Measurements from ENCODE around the gene RND3. TPM values are rescaled to one million over a fixed set of nuclear protein-coding genes. Genes with fewer than 3 reads are reported as not detected.

RND3 gene
- total RNA-seq, 2 experiments from 2014 or later = not detected

DNA sequence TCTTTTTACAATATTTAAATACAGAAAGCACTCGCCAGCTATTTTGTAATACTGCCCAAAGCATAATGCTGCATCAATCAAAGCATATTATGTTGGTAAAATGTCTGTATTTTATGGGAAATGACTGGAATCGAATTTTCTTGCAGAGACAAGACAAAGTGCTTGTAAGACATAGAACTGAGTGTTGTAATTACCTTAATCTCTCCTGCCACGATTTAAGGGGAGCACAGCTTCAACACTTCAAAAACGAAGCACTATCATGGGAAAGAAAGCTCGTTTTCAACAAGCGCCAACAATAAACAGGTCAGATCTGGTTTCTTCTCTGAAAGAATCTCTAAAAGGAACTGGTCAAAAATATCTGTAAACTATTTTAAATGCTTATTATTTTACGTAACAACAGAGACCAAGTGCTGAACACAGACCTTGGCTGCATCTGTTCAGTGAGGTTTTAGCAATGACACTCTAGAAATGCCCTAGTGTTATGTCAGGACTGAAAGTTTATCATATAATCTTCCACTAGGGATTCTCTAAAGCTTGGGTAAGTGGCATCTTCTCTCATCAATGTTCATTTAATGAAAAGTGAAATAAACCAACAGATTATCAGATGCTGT, 19.0 kb downstream of the RND3 start:
- peaks cover 3% of the 10 kb centered on the region for H3K27me3 Mint-ChIP-seq
- H3K9me3 Mint-ChIP-seq = no peaks in the 10 kb centered on the region
- no peak for DNase-seq
- H3K4me1 Mint-ChIP-seq (ENCODE audit: low read depth) = no peaks in the 10 kb centered on the region
- ChIA-PET POLR2A (no interaction called here), CTCF (no interaction called here)
- no peak overlapping the region for H3K4me3 Mint-ChIP-seq
- no peak overlapping the region for H3K27ac Mint-ChIP-seq
- intact Hi-C loops (cut with micrococcal nuclease) = no loop called here
- no peaks in the 10 kb centered on the region for H3K36me3 Mint-ChIP-seq

DNA sequence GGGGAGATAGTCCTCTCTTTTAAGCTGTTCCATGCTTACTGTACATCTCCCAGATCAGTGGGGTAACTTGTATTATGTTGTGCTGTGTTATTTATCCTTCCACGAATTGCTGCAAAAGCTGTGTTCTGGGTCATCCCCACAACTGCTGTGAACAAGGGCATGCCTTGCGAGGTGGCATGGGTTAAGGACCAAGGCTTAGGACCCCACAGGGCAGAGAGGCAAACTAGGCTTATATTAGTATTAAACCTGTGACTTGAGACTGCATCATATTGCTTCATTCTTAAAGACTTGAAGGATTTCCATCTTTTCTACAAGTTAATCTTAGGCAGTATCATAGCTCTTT, 19.9 kb downstream of the RND3 start:
- no peaks in the 10 kb centered on the region for H3K36me3 Mint-ChIP-seq
- H3K4me1 Mint-ChIP-seq (ENCODE audit: low read depth) = no peaks in the 10 kb centered on the region
- no peaks in the 10 kb centered on the region for H3K9me3 Mint-ChIP-seq
- no peak overlapping the region for H3K27ac Mint-ChIP-seq
- intact Hi-C loops (cut with micrococcal nuclease) = no loop called here
- H3K4me3 Mint-ChIP-seq = no peak overlapping the region
- H3K27me3 Mint-ChIP-seq = peaks cover 3% of the 10 kb centered on the region
- ChIA-PET CTCF (no interaction called here), POLR2A (no interaction called here)
- DNase-seq = no peak

DNA sequence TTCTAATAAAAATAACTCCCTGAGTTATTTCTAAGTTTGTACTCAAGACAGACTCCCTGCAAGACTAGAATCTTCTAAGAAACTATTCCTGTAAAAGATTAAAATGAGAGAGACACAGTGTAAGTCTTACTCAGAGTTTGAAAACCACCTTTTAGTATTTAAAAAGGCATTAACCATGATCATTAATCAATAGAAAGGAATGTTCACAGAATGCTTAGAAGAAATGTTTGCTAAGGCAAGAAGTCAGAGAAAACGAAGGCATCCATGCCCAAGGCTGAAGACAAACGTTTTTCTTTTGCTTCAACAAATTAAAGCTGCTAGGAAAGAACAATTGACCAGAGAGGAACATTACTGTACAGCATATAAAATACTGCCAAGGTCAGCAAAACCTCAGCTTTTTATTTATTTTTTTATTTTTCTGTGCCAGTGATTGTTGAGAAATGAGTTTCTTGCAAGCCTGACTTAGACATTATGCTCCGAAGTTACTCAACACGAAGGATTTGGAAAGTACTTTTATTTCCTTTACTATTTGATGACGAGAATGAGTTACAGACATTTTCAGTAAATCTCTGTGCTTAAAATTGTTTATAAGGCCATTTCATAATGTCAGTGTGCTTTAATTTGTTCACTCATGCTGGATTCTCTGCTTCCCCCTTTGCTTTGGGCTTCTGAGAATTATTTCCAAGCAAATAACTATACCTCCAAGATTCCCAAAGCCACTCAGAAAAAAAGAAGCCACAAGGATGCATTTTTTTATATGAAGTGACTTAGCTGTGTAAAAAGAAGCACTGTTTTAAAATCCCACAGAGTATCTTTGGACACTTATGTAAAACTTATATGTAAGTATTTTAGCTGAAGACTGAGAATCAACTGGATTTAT, 20.5 kb downstream of the RND3 start:
- H3K27me3 Mint-ChIP-seq = no peaks in the 10 kb centered on the region
- H3K36me3 Mint-ChIP-seq = no peaks in the 10 kb centered on the region
- no peaks in the 10 kb centered on the region for H3K9me3 Mint-ChIP-seq
- no peak for DNase-seq
- ChIA-PET POLR2A (no interaction called here), CTCF (no interaction called here)
- H3K27ac Mint-ChIP-seq = no peak overlapping the region
- no peak overlapping the region for H3K4me3 Mint-ChIP-seq
- intact Hi-C loops (cut with micrococcal nuclease) = no loop called here
- H3K4me1 Mint-ChIP-seq (ENCODE audit: low read depth) = no peaks in the 10 kb centered on the region

DNA sequence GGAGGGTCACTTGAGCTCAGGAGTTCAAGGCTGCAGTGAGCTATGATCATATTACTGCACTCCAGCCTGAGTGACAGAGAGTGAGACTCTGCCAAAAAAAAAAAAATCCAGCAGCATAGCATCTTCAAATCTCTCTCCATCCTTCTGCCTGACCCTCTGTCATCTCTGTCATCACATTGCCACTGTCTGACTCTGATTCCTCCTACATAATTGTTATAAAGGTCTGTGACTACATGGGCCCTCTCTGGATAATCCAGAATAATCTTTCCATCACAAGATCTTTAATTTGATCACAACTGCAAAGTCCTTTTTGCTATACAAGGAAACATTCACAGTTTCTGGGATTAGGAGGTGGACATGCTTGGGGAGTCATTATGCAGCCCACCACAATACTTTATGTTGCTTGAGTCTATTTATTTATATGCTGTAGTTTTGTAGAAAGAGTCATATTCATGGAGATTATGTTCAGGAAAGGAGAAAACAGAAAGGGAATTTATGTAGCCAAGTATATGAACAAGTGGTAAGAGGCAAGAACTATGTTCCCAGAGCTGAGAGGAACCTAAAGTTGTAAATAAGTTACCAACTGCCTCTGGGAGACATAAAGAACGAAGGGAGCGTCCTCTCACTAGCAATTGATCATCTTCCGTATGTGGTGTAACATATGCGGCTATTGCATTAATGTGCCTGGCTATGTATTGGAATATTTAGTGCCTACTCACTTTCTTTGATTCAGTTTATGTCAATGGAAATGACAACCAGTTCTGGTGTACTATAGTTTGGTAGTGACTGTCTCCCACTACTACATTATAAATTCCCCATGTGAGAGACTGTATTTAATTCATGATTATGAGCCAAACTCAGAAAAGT, 21.5 kb downstream of the RND3 start:
- H3K27me3 Mint-ChIP-seq = no peaks in the 10 kb centered on the region
- no peak overlapping the region for H3K27ac Mint-ChIP-seq
- H3K36me3 Mint-ChIP-seq = no peaks in the 10 kb centered on the region
- no peaks in the 10 kb centered on the region for H3K9me3 Mint-ChIP-seq
- ChIA-PET POLR2A (no interaction called here), CTCF (no interaction called here)
- DNase-seq = no peak
- H3K4me1 Mint-ChIP-seq (ENCODE audit: low read depth) = no peaks in the 10 kb centered on the region
- no peak overlapping the region for H3K4me3 Mint-ChIP-seq
- intact Hi-C loops (cut with micrococcal nuclease) = no loop called here

DNA sequence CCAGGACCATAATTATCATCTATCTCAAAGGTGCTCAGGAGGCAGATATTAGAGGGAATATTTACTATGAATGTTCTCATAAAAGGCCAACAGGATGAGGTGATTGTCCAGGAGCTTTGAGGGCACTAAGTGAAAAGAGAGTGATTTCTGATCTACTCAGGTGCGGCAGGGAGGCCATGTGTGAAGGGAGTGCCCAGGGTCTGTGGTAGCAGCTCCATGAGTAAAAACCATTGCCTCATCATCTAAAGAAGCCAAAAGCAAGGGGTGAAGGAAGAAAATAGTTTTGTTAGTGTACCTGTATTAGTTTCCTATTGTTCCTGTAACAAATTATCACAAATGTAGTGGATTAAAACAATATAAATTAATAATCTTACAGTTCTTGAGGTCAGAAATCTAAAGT, 22.5 kb downstream of the RND3 start:
- H3K27ac Mint-ChIP-seq = no peak overlapping the region
- CTCF ChIA-PET = no interaction called here
- H3K36me3 Mint-ChIP-seq = no peaks in the 10 kb centered on the region
- intact Hi-C loops (cut with micrococcal nuclease) = no loop called here
- no peaks in the 10 kb centered on the region for H3K9me3 Mint-ChIP-seq
- no peak for DNase-seq
- H3K4me3 Mint-ChIP-seq = no peak overlapping the region
- no peaks in the 10 kb centered on the region for H3K4me1 Mint-ChIP-seq (ENCODE audit: low read depth)
- POLR2A ChIA-PET = no interaction called here
- H3K27me3 Mint-ChIP-seq = no peaks in the 10 kb centered on the region

DNA sequence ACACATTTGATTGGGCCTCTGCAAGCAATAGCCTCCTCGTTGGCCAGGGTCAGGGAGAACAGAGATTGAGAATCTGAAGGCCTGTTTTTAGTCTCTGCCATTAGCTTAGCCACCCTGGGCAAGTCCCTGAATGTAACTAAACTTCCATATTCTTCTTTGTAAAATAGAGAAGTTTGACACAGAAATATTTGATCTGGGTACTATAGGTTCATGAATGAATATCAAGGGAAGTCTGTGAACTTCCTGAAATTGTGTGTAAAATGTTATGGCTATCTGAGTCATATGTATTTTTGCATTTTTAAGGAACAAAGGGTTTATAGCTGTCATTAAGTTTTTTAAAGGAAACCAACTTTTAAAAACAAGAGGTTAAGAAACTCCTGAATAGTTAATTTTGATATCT, 23.2 kb downstream of the RND3 start:
- no peak for DNase-seq
- Mint-ChIP-seq H3K4me1 (ENCODE audit: low read depth) (no peaks in the 10 kb centered on the region), H3K36me3 (no peaks in the 10 kb centered on the region), H3K4me3 (no peak overlapping the region), H3K9me3 (no peaks in the 10 kb centered on the region), H3K27ac (no peak overlapping the region), H3K27me3 (no peaks in the 10 kb centered on the region)
- intact Hi-C loops (cut with micrococcal nuclease) = no loop called here
- ChIA-PET POLR2A (no interaction called here), CTCF (no interaction called here)

DNA sequence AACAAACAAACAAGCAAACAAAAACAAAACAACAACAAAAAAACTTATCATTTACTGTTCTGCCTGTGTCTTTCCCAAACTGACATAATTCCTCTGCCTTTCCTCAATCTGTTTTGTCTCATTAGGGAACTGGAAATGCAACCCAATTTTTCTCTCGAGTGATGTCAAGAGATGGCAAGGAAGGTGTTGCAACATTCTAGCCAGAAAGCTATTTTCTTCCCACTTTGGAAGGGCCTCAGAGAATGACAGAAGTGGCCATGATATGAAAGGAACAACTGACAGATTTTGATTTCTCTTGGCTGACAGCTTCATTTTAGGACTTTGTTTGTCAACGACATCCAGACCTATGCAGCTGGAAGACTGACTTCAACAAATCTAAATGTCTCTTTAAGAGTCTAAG, 24.7 kb downstream of the RND3 start:
- peaks cover 2% of the 10 kb centered on the region for H3K9me3 Mint-ChIP-seq
- no peak overlapping the region for H3K4me3 Mint-ChIP-seq
- H3K27ac Mint-ChIP-seq = no peak overlapping the region
- ChIA-PET CTCF (no interaction called here), POLR2A (no interaction called here)
- no peak for DNase-seq
- no peaks in the 10 kb centered on the region for H3K4me1 Mint-ChIP-seq (ENCODE audit: low read depth)
- no peaks in the 10 kb centered on the region for H3K36me3 Mint-ChIP-seq
- H3K27me3 Mint-ChIP-seq = no peaks in the 10 kb centered on the region
- intact Hi-C loops (cut with micrococcal nuclease) = no loop called here

DNA sequence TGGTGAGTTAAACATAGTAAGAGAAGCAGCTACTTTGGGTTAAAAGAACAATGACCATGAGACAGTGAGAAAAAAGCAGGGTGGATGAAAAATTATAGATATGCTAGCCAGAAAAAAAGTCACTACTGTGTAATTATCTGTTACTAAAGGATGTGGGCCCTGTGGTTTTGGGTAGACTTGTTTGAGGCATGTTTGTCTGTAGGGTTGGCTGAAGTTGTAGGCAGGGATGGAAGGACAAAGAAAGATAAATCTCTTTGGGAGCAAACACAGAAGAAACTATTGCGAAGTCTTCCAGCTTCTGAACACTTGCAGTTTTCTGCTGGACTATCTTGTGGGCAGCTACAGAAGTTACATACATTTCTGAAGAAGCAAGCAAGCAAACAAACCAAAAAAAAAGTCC, 28.2 kb downstream of the RND3 start:
- ChIA-PET CTCF (interaction anchor here (0.6 kb wide), 1 partner anchor 12 kb away, joined by 3 read pairs; no protein-coding TSS in a partner anchor), POLR2A (no interaction called here)
- DNase-seq = no peak
- Mint-ChIP-seq H3K4me1 (ENCODE audit: low read depth) (no peaks in the 10 kb centered on the region), H3K4me3 (no peak overlapping the region), H3K9me3 (peaks cover 2% of the 10 kb centered on the region), H3K36me3 (no peaks in the 10 kb centered on the region), H3K27me3 (no peaks in the 10 kb centered on the region), H3K27ac (no peak overlapping the region)
- intact Hi-C loops (cut with micrococcal nuclease) = no loop called here

DNA sequence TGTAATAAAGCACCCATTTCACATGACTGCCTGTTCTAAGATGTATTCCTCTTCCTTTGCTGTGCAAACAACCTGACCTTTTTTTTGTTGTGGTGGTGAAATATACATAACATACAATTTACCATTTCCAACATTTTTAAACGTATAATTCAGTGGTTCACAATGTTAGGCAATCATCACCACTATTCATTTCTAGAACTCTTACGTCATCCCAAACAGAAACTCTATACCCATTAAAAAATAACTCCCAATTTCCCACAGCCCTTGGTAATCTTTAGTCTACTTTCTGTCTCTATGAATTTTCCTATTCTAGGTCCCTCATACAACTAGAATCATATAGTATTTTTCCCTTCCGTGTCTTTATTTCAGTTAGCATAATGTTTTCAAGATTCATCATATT, 36.7 kb downstream of the RND3 start:
- H3K4me3 Mint-ChIP-seq = no peak overlapping the region
- intact Hi-C loops (cut with micrococcal nuclease) = no loop called here
- H3K27me3 Mint-ChIP-seq = no peaks in the 10 kb centered on the region
- ChIA-PET CTCF (no interaction called here), POLR2A (no interaction called here)
- H3K27ac Mint-ChIP-seq = no peak overlapping the region
- H3K4me1 Mint-ChIP-seq (ENCODE audit: low read depth) = no peaks in the 10 kb centered on the region
- H3K9me3 Mint-ChIP-seq = no peaks in the 10 kb centered on the region
- H3K36me3 Mint-ChIP-seq = no peaks in the 10 kb centered on the region
- no peak for DNase-seq

DNA sequence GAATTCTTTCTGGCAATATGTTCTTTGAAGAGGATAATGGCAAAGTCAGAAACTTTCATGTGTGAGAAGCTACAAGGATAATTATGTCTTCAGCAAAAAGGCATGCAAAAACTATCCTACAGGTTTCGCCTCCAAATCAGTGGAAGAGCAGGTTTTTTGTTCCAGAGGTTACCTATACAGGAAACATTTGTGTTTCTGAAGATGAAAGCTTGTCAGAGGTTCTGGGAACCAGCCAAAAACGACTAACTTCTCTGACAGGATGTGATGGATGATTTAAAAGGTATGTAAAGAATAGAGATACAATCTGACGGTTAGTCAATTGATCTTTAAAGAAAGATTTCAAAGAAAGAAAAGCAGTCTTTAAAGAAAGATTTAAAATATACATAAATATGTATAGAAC, 37.6 kb downstream of the RND3 start:
- CTCF ChIA-PET = no interaction called here
- DNase-seq = no peak
- intact Hi-C loops (cut with micrococcal nuclease) = no loop called here
- Mint-ChIP-seq H3K27me3 (no peaks in the 10 kb centered on the region), H3K4me1 (ENCODE audit: low read depth) (no peaks in the 10 kb centered on the region), H3K36me3 (no peaks in the 10 kb centered on the region), H3K27ac (no peak overlapping the region), H3K4me3 (no peak overlapping the region), H3K9me3 (no peaks in the 10 kb centered on the region)
- POLR2A ChIA-PET = no interaction called here

DNA sequence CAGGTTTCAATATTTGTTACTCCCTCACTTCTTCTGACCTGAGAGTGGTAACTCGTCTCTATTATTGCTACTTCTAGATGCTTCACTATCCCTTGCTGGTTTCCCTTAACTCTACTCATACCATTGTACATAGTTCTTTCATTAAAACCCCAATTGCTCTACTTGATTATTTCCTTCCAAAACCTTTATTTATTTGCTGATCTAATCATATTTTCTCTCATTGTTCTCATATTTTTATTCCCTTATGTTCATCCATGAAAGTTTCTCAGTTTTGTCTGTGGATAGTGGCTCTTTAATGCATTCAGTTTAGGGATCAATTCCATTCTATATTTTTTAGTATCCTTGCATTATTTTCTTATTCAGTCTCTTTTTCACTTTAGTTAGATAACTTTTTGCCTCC, 42.1 kb downstream of the RND3 start:
- ChIA-PET POLR2A (no interaction called here), CTCF (no interaction called here)
- Mint-ChIP-seq H3K27me3 (no peaks in the 10 kb centered on the region), H3K36me3 (no peaks in the 10 kb centered on the region), H3K4me1 (ENCODE audit: low read depth) (no peaks in the 10 kb centered on the region), H3K9me3 (no peaks in the 10 kb centered on the region), H3K4me3 (no peak overlapping the region), H3K27ac (no peak overlapping the region)
- DNase-seq = no peak
- intact Hi-C loops (cut with micrococcal nuclease) = no loop called here

DNA sequence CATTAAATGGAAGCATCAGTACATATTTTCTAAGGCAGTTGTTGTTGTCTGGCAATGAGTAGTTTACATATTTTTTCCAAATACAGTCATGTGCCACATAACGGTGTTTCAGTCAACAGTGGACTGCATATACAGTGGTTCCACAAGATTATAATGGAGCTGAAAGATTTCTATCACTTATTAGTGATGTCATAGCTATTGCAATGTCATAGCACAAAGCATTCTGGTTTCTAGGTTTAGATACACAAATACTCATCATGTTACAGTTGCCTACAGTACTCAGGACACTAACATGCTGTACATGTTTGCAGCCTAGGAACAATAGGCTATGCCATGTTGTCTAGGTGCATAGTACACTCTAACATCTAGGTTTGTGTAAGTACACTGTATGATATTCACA, 45.0 kb downstream of the RND3 start:
- intact Hi-C loops (cut with micrococcal nuclease) = no loop called here
- Mint-ChIP-seq H3K36me3 (no peaks in the 10 kb centered on the region), H3K4me1 (ENCODE audit: low read depth) (no peaks in the 10 kb centered on the region), H3K9me3 (no peaks in the 10 kb centered on the region), H3K4me3 (no peak overlapping the region), H3K27ac (no peak overlapping the region), H3K27me3 (no peaks in the 10 kb centered on the region)
- ChIA-PET POLR2A (no interaction called here), CTCF (no interaction called here)
- DNase-seq = no peak

DNA sequence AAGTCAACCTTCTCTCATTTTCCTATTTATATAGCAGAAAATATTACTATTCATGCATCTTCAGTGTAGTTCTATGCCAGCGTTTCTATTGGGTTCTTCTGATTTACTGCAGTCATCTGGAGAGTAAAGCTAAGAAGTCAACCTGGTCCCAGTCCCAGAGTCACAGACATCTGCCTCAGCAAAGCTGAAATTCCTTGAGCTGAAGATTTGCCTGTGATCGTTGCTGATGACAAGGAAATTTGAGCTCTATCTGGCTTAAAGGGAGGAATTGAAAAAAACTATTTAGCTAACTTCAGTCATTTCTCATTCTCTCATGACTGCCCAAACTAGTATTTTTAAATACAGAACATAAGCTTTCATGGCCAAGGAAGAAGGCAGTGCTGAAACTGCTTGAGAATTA, 45.7 kb downstream of the RND3 start:
- no peak overlapping the region for H3K4me3 Mint-ChIP-seq
- no peaks in the 10 kb centered on the region for H3K4me1 Mint-ChIP-seq (ENCODE audit: low read depth)
- DNase-seq = no peak
- no peaks in the 10 kb centered on the region for H3K36me3 Mint-ChIP-seq
- intact Hi-C loops (cut with micrococcal nuclease) = no loop called here
- H3K27ac Mint-ChIP-seq = no peak overlapping the region
- no peaks in the 10 kb centered on the region for H3K27me3 Mint-ChIP-seq
- ChIA-PET CTCF (interaction anchor here (0.6 kb wide), 1 partner anchor 799 kb away, joined by 4 read pairs; no protein-coding TSS in a partner anchor), POLR2A (no interaction called here)
- no peaks in the 10 kb centered on the region for H3K9me3 Mint-ChIP-seq
